ENCODE measurements around the gene DESI1. TPM values are rescaled to one million over a fixed set of nuclear protein-coding genes. Genes with fewer than 3 reads are reported as not detected.
"Not testable (repeated sequence)": the region's sequence is repeated elsewhere in the genome, so short reads cannot be mapped to it uniquely, and the experiment has no call there.

The DESI1 gene
- total RNA-seq, 1 donor from 2014 or later: 38.4 TPM

DNA sequence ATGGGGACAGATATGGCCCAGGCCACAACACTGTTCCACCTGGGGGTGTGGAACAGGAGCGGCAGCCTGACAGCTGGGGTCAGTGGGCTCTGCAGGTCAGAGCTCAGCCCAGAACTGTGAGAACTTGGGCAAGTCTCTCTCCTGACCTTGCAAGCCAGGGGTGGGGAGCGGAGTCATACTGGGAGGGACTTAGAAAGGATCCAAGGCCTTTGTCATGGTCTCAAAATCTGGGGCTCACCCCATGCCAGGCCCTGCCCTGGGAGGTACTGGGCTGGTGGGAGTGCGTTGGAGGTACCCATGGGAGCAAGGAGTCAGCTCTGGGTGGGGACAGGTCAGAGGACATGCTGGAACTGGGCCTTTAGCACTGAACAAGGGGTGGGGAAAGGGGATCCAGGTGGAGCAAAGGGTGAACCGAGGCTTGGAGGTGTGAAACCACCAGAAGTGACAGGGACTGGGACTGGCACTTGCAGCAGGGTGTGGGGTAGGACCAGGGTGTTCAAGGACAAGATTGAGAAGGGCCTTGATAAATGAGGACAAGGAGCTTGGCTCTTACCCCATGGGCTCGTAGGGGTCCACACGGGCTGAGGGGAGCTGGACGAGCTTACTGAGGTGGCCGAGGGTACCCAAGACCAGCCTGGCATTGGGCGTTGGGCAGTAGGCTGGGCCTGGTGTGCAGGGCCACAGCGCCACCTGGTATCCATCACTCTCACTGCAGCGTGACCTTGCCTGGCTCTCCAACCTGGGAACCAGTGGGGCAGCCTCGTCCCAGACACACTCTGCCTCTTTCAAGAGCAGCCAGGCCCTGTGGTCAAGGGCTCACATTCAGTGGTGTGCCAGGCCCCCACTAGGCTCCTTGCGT, 23.8 kb downstream of the DESI1 start:
- intact Hi-C loops (cut with DNase I): no loop called here
- ATAC-seq (ENCODE audit: poor library complexity) (peak; percentile 91), DNase-seq (peak; percentile 74)

DNA sequence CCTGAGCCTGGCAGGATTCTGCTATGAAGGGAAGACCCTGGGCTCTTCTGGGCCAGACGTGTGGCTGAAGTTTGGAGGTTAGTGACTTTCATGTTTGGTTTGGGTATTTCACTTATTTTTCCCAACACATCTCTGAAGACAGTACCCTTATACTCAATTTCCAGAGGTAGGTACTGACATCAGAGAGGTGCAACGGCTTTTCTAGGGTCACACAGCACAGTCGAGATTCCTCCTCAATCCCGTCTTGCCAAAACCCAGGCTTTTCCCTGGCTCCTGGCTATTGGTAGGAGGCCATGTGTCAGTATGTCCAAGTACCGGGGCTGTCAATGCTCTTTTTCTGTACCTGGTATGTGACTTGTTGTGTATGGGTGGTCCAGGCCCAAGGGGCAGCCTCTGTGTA, 25.1 kb downstream of the DESI1 start:
- no peak for ATAC-seq (ENCODE audit: poor library complexity)
- peak; percentile 4 for DNase-seq
- intact Hi-C loops (cut with DNase I): no loop called here

DNA sequence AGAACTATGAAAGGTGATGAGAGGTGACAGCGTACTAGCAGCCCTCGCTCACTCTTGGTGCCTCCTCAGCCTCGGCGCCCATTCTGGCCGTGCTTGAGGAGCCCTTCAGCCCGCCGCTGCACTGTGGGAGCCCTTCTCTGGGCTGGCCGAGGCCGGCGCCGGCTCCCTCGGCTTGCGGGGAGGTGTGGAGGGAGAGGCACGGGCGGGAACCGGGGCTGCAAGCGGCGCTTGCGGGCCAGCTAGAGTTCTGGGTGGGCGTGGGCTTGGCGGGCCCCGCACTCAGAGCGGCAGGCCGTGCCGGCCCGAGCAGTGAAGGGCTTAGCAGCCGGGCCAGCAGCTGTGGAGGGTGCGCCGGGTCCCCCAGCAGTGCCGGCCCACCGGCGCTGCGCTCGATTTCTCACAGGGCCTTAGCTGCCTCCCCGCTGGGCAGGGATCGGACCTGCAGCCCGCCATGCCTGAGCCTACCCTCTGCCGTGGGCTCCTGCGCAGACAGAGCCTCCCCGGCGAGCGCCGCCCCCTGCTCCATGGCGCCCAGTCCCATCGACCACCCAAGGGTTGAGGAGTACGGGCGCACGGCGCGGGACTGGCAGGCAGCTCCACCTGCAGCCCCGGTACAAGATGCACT, 27.4 kb downstream of the DESI1 start:
- intact Hi-C loops (cut with DNase I); ATAC-seq (ENCODE audit: poor library complexity): not testable (repeated sequence)
- peak; percentile 41 for DNase-seq

DNA sequence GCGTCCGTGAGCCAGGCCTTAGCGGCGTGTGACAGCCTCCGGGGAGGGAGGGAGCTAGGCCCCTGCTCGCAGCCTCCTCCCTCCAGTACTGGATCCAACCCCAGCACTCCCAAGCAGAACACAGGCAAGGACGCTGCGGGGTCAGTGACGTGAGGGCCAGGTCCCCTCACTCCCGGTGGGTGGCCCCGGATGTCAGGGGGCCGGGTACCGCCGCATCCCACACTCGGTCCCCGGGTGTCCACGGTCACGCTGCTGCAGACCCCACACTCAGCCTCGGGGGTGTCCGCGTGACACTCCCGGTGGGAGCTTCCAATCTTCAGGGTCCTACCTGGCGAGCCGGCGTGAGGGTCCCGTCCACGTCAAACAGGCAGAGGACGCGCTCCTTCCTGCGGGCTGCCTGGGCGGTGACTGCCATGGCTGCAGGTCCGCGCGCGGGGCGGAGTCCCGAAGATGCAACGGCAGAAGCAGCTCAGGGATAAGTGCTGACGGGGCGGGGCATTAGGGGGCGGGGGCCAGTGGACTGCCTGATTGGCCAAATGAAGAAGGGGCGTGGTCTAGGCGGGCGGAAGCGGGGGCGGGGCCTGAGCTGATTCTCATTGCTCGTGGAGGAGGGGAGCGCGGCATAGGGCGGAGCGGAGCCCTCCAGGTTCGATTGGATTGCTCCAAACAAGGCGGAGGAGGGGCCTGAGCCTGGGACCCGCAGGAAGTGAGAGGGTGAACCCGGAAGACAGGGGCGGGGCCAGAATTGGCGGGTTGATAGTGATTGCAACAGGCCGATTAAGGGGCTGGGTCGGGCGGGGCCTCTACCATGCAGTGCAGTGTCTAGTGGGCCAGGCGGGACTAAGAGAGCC, 31.2 kb downstream of the DESI1 start, which contains the start of gene PMM1:
Gene PMM1 (minus strand): TSS at position 450 of the 851 bp plus-strand sequence. CDS start 35 bp downstream, at position 415.
- intact Hi-C loops (cut with DNase I): no loop called here
- peak; percentile 98 for ATAC-seq (ENCODE audit: poor library complexity)
- peak; percentile 100 for DNase-seq

DNA sequence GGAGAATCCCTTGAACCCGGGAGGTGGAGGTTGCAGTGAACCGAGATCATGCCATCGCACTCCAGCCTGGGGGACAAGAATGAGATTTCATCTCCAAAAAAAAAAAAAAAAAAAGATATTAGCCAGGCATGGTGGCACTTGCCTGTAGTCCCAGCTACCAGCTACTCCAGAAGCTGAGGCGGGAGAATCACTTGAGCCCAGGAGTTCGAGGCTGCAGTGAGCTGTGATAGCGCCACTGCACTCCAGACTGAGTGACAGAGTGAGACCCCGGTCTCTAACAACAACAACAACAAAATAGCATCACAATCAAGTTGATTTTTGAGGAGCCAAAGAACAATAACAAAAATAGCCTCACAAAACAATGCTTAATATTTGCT, 33.5 kb downstream of the DESI1 start:
- intact Hi-C loops (cut with DNase I): no loop called here
- DNase-seq: no peak
- ATAC-seq (ENCODE audit: poor library complexity): no peak

GRCh38 chr22:41585898-41586297, 34.9 kb downstream of the DESI1 start:
- DNase-seq (no peak), ATAC-seq (ENCODE audit: poor library complexity) (no peak)
- intact Hi-C loops (cut with DNase I): no loop called here

DNA sequence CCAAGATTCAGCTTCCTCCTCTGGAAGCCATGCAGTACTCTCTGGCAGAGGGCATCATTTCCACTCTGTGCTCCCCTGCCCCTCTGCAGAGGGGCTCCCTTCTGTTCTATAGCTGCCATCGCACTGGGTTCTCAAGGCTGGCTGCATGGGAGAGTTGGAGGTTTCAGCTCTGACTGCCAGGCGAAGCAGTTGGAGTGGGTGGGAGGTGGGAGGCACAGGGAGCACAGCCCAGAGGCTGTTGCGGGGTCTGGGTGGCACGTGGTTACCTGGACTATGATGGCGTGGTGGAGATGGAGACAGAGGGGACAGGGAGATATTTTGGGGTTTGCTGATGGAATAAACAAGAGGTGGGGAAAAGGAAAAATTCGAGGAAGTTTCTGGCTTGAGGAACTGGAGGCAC, 36.0 kb downstream of the DESI1 start:
- no peak for DNase-seq
- ATAC-seq (ENCODE audit: poor library complexity): no peak
- intact Hi-C loops (cut with DNase I): no loop called here

DNA sequence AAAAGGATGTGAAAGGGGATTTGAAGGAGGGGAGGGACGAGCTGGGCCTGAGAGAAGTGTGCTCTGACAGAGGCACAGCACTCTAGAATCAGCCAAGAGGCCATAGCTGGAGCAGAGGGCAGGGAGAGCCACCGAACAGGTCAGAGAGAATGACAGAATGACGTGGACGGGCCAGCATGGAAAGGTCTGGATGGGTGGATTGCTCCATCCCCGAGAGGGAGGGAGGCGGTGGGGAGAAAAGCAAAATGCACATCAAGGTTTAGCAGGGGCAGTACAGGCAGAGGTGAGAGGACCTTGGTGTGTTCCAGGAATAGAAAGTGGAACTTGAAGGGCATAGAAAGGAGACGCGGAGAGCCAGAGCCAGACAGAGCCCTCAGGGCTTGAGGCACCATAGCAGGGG, 38.1 kb downstream of the DESI1 start:
- no peak for DNase-seq

DNA sequence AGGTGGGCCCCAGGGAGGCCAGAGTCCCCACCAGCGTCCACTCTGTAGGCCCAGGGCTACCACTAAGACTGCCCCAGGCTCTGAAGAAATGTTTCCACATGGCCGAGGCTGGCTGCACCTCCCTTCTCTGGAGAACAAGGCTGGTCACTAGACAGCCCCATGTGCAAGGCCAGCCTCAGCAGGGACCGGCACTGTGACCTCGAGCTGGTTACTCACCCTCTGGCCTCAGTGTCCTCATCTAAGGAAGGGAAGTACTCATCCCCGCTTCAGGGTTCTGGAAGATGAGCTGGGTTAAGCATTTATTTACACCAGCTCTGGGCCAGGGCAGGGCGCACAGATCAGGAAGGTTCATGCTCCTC, 40.9 kb downstream of the DESI1 start:
- no peak for ATAC-seq (ENCODE audit: poor library complexity)

More for the DNA sequence above, 38.1 kb downstream of the DESI1 start:
- intact Hi-C loops (cut with DNase I): no loop called here
- ATAC-seq (ENCODE audit: poor library complexity): peak; percentile 22

DNA sequence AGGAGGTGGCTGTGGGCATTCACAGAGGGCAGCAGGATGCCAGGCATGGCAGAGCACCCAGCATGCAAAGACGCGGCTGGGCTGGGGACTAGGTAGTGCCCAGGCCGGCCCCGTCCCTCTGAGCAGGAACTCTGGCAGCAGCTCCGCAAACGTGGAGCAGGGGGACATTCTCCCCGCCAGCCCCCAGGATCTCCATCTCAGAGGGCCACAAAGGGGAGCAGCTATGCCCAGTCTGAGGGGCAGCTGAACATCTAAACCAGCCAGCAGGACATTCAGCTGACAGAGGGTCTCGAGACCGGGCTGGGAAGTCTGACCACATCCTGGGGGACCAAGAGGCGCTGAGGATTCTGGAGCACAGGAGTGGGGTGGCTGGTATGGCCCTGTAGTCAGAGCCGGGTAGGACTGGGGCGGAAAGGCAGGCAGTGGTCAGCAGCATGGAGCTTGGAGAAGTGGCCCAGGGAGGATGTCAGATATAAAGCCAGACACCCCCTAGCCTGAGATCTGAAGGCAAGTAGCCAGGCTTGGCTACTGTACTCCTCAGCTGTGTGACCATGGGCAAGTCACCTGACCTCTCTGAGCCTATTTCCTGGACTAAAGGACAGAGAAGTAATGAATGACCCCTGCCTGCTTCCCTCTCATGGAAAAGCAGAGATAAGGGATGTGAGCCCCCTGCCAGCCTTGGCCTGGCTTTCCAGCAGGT, 41.4 kb downstream of the DESI1 start:
- DNase-seq (no peak), ATAC-seq (ENCODE audit: poor library complexity) (no peak)
- intact Hi-C loops (cut with DNase I): no loop called here

More for the DNA sequence above, 40.9 kb downstream of the DESI1 start:
- intact Hi-C loops (cut with DNase I): no loop called here
- no peak for DNase-seq

DNA sequence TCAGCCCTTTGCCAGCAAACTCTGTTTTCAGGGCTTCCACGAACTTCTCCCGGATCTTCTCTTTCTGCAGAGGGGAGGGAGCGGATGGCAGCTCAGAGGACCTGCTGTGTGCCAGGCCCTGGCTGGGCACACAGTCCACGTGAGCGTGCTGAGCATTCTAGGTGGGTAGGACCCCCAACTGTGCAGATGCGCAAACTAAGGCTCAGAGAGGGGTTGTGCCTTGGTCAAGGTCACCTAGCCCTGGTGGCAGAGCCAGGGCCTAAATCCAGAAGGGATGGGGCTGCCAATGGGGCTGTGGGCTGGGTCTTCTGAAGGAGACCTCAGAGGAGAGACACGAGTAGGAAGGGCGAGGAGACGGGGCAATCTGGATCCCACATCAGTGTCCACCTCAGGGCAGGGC, 42.0 kb downstream of the DESI1 start:
- ATAC-seq (ENCODE audit: poor library complexity) (no peak), DNase-seq (no peak)
- intact Hi-C loops (cut with DNase I): no loop called here

- intact Hi-C loops (cut with DNase I): no loop called here
- ATAC-seq (ENCODE audit: poor library complexity): peak; percentile 2
- no peak for DNase-seq
Measured at GRCh38 chr22:41578114-41578513, 42.7 kb downstream of the DESI1 start.

DNA sequence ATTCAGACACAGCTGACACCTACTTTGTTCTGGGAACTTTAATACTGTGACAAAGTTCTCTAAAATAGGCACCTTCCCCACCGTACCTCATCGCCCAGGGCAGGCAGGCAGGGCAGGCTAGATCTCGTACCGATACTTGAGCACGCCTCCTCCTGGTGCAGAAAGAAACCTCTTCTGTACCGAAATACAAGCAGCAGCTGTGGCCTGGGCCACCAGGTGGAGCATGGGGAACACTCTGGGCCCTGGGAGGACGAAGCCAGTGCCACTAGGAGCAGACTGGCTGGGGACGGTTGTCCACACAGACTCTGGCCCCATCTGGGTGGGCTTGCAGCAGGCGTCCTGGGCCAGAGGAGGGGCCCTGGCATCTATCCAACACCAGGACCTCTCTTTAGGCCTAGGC, 44.0 kb downstream of the DESI1 start:
- DNase-seq (peak; percentile 74), ATAC-seq (ENCODE audit: poor library complexity) (peak; percentile 54)
- intact Hi-C loops (cut with DNase I): no loop called here

DNA sequence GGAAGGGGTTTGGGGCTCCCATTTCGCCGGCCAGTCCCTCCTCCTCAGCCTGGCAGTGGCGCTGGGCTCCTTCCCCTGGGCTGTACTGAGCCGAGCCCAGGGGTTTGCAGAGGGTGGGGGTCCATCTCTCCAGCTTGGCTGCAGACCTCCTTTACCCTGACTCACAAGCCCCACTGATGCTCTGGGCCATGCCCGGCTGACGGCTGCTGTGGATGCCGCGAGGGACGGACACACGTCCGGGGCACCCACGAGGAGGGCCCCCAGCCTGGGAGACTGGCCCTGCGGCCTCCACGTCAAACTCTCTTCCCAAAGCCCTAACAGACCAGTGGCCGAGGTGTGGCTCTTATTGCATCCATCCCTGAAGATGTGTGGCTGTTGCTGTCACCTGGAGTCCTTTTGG, 45.3 kb downstream of the DESI1 start:
- ATAC-seq (ENCODE audit: poor library complexity) (no peak), DNase-seq (no peak)
- intact Hi-C loops (cut with DNase I): no loop called here

- intact Hi-C loops (cut with DNase I): no loop called here
- ATAC-seq (ENCODE audit: poor library complexity) (peak; percentile 57), DNase-seq (peak; percentile 93)
Measured at GRCh38 chr22:41574847-41575381, 45.9 kb downstream of the DESI1 start.

- DNase-seq (no peak), ATAC-seq (ENCODE audit: poor library complexity) (no peak)
- intact Hi-C loops (cut with DNase I): no loop called here
Measured at GRCh38 chr22:41573677-41574076, 47.2 kb downstream of the DESI1 start.

DNA sequence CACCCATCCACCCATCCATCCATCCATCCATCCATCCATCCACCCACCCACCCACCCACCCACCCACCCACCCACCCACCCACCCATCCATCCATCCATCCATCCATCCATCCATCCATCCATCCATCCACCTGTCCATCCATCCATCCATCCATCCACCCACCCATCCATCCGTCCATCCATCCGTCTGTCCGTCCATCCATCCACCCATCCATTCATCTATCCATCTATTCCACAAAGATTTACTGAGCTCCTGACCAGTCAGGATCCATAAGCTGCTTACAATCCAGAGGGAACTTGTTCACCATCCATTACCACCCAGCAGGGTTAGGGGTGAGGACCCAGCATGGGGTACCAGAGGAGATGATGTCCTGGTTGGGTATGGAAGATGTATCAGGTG, 48.5 kb downstream of the DESI1 start:
- ATAC-seq (ENCODE audit: poor library complexity); DNase-seq; intact Hi-C loops (cut with DNase I): not testable (repeated sequence)

- no peak for ATAC-seq (ENCODE audit: poor library complexity)
- no peak for DNase-seq
- intact Hi-C loops (cut with DNase I): no loop called here
Measured at GRCh38 chr22:41571786-41572185, 49.1 kb downstream of the DESI1 start.

Data from Right ventricle myocardium superior (tissue), 1 donor.